Adrenal gland (tissue), 12 donors: Measurements from ENCODE around the gene CRB1. TPM values are rescaled to one million over a fixed set of nuclear protein-coding genes. Genes with fewer than 3 reads are reported as not detected.

Source experiments
- DNase-seq, 7 donors: peaks; one replicate each; pipeline ENCODE4 v3.0.0-alpha.2; 2019 to 2020
- H3K27ac ChIP-seq, 5 donors: fragments of 200-600 bp; sonication (generic) in 4 of 5; 1 replicate in 3 of 5; 2 replicates in 2 of 5; pipeline versions ENCODE4 v1.5.1 to v1.8.0; 2016 to 2020; ENCODE audit warnings: mild to moderate bottlenecking in 1 of 5
- H3K27me3 ChIP-seq: fragments of 200-600 bp; 2 replicates; pipeline ENCODE4 v1.8.0; 2021
- H3K36me3 ChIP-seq, 2 donors: fragments of 200-600 bp; replicated peaks in 1 of 2; 1 replicate in 1 of 2; 2 replicates in 1 of 2; pipeline versions ENCODE4 v1.5.1 to v1.8.0; 2018 to 2022
- H3K4me1 ChIP-seq, 2 donors: fragments of 200-600 bp; replicated peaks in 1 of 2; 1 replicate in 1 of 2; 2 replicates in 1 of 2; pipeline versions ENCODE4 v1.5.1 to v1.8.0; 2018 to 2021
- H3K4me3 ChIP-seq, 4 donors: fragments of 200-600 bp; sonication (generic) in 3 of 4; one replicate each; pipeline ENCODE4 v1.5.1; 2016 to 2018
- H3K9me3 ChIP-seq, 3 donors: fragments of 200-600 bp; sonication (generic) in 1 of 3; replicated peaks in 1 of 3; 1 replicate in 2 of 3; 2 replicates in 1 of 3; pipeline versions ENCODE4 v1.5.1 to v1.8.0; 2016 to 2021
- CTCF ChIP-seq, 6 experiments: fragments of 450-650 bp in 4 of 6; fragments of 200-600 bp in 2 of 6; sonication (generic) in 1 of 6; IDR thresholded peaks; 1 replicate in 5 of 6; 2 replicates in 1 of 6; pipeline versions ENCODE4 v1.5.1 to v1.8.0; 2016 to 2021; ENCODE audit warnings: antibody characterized with exemption in 6 of 6, mild to moderate bottlenecking in 2 of 6, moderate library complexity in 1 of 6
- POLR2A ChIP-seq, 2 donors: fragments of 450-650 bp; IDR thresholded peaks; one replicate each; pipeline ENCODE4 v1.6.1; 2017; ENCODE audit warnings: antibody characterized with exemption in 2 of 2, mild to moderate bottlenecking in 2 of 2, moderate library complexity in 1 of 2
- WGBS, 4 donors: extraction: QIAGEN DNeasy Blood & Tissue Kit in 2 of 4; methylation state at CpG; one replicate each; pipeline versions ENCODE4 v1.1.5 to v1.1.7; 2013 to 2017; 5-methylcytosine and 5-hydroxymethylcytosine counted together
- intact Hi-C, 2 donors: fragments of 100-400 bp; cut with DNase I; formaldehyde crosslinking; loops; one replicate each; pipeline versions ENCODE4 v1.14.1 to v1.15.0; 2022 to 2023
- polyA plus RNA-seq, 3 donors: library from polyadenylated mRNA; stranded (reverse); fragments of 200-250 nt in 2 of 3; fragments of 350-450 nt in 1 of 3; fragmentation: Illumina TruSeq in 1 of 3; extraction: RNeasy Lipid Tissue Mini Kit (QIAGEN cat#74804) in 1 of 3; gene quantifications; one replicate each; pipeline ENCODE4 v1.2.3, GENCODE V29; 2013 to 2014
- total RNA-seq, 9 donors: library from RNA; depleted of rRNA in 4 of 9; stranded (reverse); fragments of >200 nt in 4 of 9; fragments of 120-200 nt in 1 of 9; fragmentation: NEBNext Ultra II Directional in 1 of 9; extraction: Animal tissue kit (Norgen Biotek cat#: 25700) in 1 of 9; gene quantifications; one replicate each; pipeline versions ENCODE4 v1.1.0 to v1.2.4, GENCODE V29; 2013 to 2023
- donor health status: healthy with polysubstance abuse.
- donor health status: Bipolar disorder and iron deficiency.
- donor health status: DM: yes; HTN: yes; CAD: no.
- donor health status: DM: no; HTN: no; CAD: no.
- donor health status: DM: no; HTN: no; CAD: no.
- donor health status: DM: yes; HTN: yes; CAD: no.

Gene CRB1
- total and polyA plus RNA-seq, 12 donors = 0.11 to 0.92 (median 0.39) TPM; not detected in 2

- 63 to 75% (median 71%) methylated on average over 3 of the region's 3 CpGs for WGBS, 4 donors
- TF ChIP-seq CTCF (IDR thresholded peaks at IDR 0.05) (no peak), POLR2A (IDR thresholded peaks at IDR 0.05) (no peak)
- Histone ChIP-seq H3K36me3 (no peaks in the 10 kb centered on the region), H3K4me3 (no peak overlapping the region), H3K27me3 (no peaks in the 10 kb centered on the region), H3K27ac (no peak overlapping the region), H3K4me1 (no peaks in the 10 kb centered on the region), H3K9me3 (no peaks in the 10 kb centered on the region)
- intact Hi-C loops = no loop called here
- no peak for DNase-seq
Measured at GRCh38 chr1:197415221-197415620, 147.2 kb downstream of the CRB1 start.

- Histone ChIP-seq H3K27me3 (no peaks in the 10 kb centered on the region), H3K27ac (no peak overlapping the region), H3K9me3 (no peaks in the 10 kb centered on the region), H3K36me3 (no peaks in the 10 kb centered on the region), H3K4me3 (no peak overlapping the region), H3K4me1 (no peaks in the 10 kb centered on the region)
- WGBS, 4 donors = 87 to 92% (median 88%) methylated on average over 1 of the region's 1 CpG
- TF ChIP-seq CTCF (IDR thresholded peaks at IDR 0.05) (no peak), POLR2A (IDR thresholded peaks at IDR 0.05) (no peak)
- intact Hi-C loops = no loop called here
- no peak for DNase-seq
Measured at GRCh38 chr1:197418693-197419092, 150.6 kb downstream of the CRB1 start.

- WGBS, 4 donors = 81 to 92% (median 88%) methylated on average over 1 of the region's 1 CpG
- intact Hi-C loops = no loop called here
- no peak for DNase-seq
Measured at GRCh38 chr1:197422993-197423392, 154.9 kb downstream of the CRB1 start.

GRCh38 chr1:197424380-197424779 is 156.3 kb downstream of the CRB1 start:
- 80 to 90% (median 84%) methylated on average over 6 of the region's 6 CpGs for WGBS, 4 donors
- Histone ChIP-seq H3K27me3 (no peaks in the 10 kb centered on the region), H3K27ac (no peak overlapping the region), H3K4me3 (no peak overlapping the region), H3K9me3 (no peaks in the 10 kb centered on the region), H3K36me3 (no peaks in the 10 kb centered on the region), H3K4me1 (no peaks in the 10 kb centered on the region)
- no peak for DNase-seq
- TF ChIP-seq POLR2A (IDR thresholded peaks at IDR 0.05) (no peak), CTCF (IDR thresholded peaks at IDR 0.05) (no peak)
- intact Hi-C loops = no loop called here

More at GRCh38 chr1:197422993-197423392, 154.9 kb downstream of the CRB1 start:
- no peak for TF ChIP-seq POLR2A (IDR thresholded peaks at IDR 0.05)
- no peak for TF ChIP-seq CTCF (IDR thresholded peaks at IDR 0.05)
- Histone ChIP-seq H3K27ac (no peak overlapping the region), H3K27me3 (no peaks in the 10 kb centered on the region), H3K4me3 (no peak overlapping the region), H3K9me3 (no peaks in the 10 kb centered on the region), H3K36me3 (no peaks in the 10 kb centered on the region), H3K4me1 (no peaks in the 10 kb centered on the region)
